Stimulated activated CD4-positive, alpha-beta T cell treated with anti-CD3 and anti-CD28 coated beads, Interleukin-2, amount 100 ng/mL, for 4 hours (primary cell): ENCODE measurements around the gene PHF12.

Source experiments
- DNase-seq: peaks from one replicate; pipeline ENCODE4 v3.0.0-alpha.2; 2020; ENCODE audit warnings: low read depth

Gene PHF12

GRCh38 chr17:28975031-28975430, 23.7 kb upstream of the PHF12 start:
- DNase-seq: no peak

- DNase-seq: no peak
Observed at GRCh38 chr17:28974451-28974850, 23.1 kb upstream of the PHF12 start.

GRCh38 chr17:28973425-28973824, 22.1 kb upstream of the PHF12 start:
- DNase-seq: no peak

GRCh38 chr17:28972437-28972836, 21.1 kb upstream of the PHF12 start:
- DNase-seq: no peak

GRCh38 chr17:28970879-28971278, 19.6 kb upstream of the PHF12 start:
- no peak for DNase-seq

- DNase-seq: no peak
Observed at GRCh38 chr17:28969706-28970393, 18.5 kb upstream of the PHF12 start.

GRCh38 chr17:28968914-28969295, 17.6 kb upstream of the PHF12 start:
- DNase-seq: no peak

- no peak for DNase-seq
Observed at GRCh38 chr17:28968231-28968913, 17.1 kb upstream of the PHF12 start.

GRCh38 chr17:28967221-28968135, 16.2 kb upstream of the PHF12 start:
- no peak for DNase-seq

- DNase-seq: no peak
Observed at GRCh38 chr17:28963841-28964240, 12.5 kb upstream of the PHF12 start.

- DNase-seq: no peak
Observed at GRCh38 chr17:28963055-28963611, 11.8 kb upstream of the PHF12 start.

GRCh38 chr17:28961391-28961790, 10.1 kb upstream of the PHF12 start:
- DNase-seq: no peak

GRCh38 chr17:28960256-28961061, 9.1 kb upstream of the PHF12 start:
- DNase-seq: no peak

GRCh38 chr17:28959471-28959871, 8.2 kb upstream of the PHF12 start:
- DNase-seq: no peak

- no peak for DNase-seq
Observed at GRCh38 chr17:28958820-28959455, 7.6 kb upstream of the PHF12 start.

- DNase-seq: no peak
Observed at GRCh38 chr17:28957992-28958355, 6.7 kb upstream of the PHF12 start.

- DNase-seq: no peak
Observed at GRCh38 chr17:28957277-28957991, 6.1 kb upstream of the PHF12 start.

- no peak for DNase-seq
Observed at GRCh38 chr17:28956861-28957260, 5.5 kb upstream of the PHF12 start.

GRCh38 chr17:28956112-28956511, 4.8 kb upstream of the PHF12 start:
- DNase-seq: no peak

- no peak for DNase-seq
Observed at GRCh38 chr17:28955408-28955807, 4.1 kb upstream of the PHF12 start.

GRCh38 chr17:28954886-28955285, 3.6 kb upstream of the PHF12 start:
- DNase-seq: no peak
